ENCODE data around the gene HRC.
A peak's percentile ranks its signal among the peaks of the same experiment; 100 is the strongest.

HRC gene

GRCh38 chr19:49114630-49115363 lies 40.4 kb downstream of the HRC start:
- DNase-seq (ENCODE audit: low read depth) = peak; percentile 43

- peak; percentile 57 for DNase-seq (ENCODE audit: low read depth)
Measured at GRCh38 chr19:49113762-49114629, 41.2 kb downstream of the HRC start, which contains the start of gene LIN7B. TSS of gene LIN7B (plus strand) at chr19:49114370. CDS start at chr19:49114405, 35 bp downstream.

- no peak for DNase-seq (ENCODE audit: low read depth)
Measured at GRCh38 chr19:49111218-49111998, 43.8 kb downstream of the HRC start.

GRCh38 chr19:49110567-49110966 lies 44.6 kb downstream of the HRC start:
- DNase-seq (ENCODE audit: low read depth) = no peak

GRCh38 chr19:49109569-49110233 lies 45.5 kb downstream of the HRC start:
- no peak for DNase-seq (ENCODE audit: low read depth)

- no peak for DNase-seq (ENCODE audit: low read depth)
Measured at GRCh38 chr19:49109051-49109450, 46.1 kb downstream of the HRC start.

GRCh38 chr19:49107625-49108459 lies 47.4 kb downstream of the HRC start:
- DNase-seq (ENCODE audit: low read depth) = no peak

GRCh38 chr19:49106648-49107135 lies 48.5 kb downstream of the HRC start:
- DNase-seq (ENCODE audit: low read depth) = peak; percentile 52

GRCh38 chr19:49104229-49104864 lies 50.8 kb downstream of the HRC start:
- no peak for DNase-seq (ENCODE audit: low read depth)

GRCh38 chr19:49103331-49104085 lies 51.7 kb downstream of the HRC start:
- no peak for DNase-seq (ENCODE audit: low read depth)

- no peak for DNase-seq (ENCODE audit: low read depth)
Measured at GRCh38 chr19:49102303-49102702, 52.9 kb downstream of the HRC start.
